ENCODE results near the gene HCFC1.

The HCFC1 gene

GRCh38 chrX:153973127-153974002 lies 1.7 kb upstream of the HCFC1 start:
- DNase-seq: no peak

DNA sequence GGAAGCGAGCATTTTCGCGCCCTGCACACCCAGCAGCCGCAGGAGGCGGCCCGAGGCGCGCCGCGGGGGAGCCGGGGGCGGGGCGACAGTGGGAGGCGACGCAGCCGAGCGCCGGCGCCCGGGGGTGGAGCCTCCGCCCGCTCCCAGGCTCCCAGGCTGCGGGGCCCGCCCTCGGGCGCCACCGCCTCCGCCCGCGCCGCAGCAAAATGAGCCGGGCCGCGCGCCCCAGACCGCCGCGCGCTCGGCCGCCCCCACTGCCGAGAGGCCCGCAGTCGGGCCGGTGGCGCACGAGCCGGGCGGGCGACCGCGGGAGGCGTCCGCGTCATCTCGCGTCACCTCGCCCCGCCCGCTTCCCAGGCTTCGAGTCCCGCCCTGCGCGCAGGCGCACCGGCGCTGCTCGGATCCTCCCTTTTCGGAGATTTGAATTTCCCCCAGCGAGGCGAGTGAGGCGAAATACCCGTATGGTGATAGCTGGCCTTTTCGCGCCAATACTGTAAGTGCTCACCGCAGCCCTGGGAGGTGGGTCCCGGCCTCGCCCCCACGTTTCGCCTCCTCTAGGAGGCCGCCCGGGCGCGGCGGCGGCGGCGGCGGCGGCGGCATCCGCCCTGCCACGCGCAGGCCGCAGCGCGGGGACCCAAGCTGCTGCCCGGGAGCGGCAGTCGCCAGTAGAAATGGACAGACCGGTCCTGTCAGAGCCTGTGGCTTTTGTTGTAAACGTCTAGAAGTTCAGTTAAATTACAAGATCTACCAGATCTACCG lies 929 bp upstream of the HCFC1 start, which contains the start of gene TMEM187:
TMEM187 (plus strand) TSS at position 387 of the 759 bp plus-strand sequence. CDS start 9,309 bp downstream, outside the sequence.
- DNase-seq: peak; percentile 77 to 80

DNA sequence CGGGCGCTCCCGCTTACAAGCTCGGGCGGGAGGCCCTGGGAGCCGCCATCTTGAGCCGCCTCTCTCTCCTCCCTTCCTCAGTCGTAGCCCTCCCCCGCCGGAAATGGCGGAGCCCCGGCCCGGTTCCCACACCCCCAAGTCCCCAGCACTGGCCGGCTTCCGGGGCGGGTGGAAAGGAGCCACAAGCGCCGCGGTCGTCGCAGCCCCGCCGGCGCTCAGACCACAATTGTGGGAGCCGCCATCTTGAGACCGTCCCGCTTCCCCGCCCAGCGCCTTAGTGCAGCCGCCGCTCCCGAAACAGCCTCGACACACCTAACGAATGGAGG lies 531 bp downstream of the HCFC1 start:
- peak; percentile 79 to 83 for DNase-seq

DNA sequence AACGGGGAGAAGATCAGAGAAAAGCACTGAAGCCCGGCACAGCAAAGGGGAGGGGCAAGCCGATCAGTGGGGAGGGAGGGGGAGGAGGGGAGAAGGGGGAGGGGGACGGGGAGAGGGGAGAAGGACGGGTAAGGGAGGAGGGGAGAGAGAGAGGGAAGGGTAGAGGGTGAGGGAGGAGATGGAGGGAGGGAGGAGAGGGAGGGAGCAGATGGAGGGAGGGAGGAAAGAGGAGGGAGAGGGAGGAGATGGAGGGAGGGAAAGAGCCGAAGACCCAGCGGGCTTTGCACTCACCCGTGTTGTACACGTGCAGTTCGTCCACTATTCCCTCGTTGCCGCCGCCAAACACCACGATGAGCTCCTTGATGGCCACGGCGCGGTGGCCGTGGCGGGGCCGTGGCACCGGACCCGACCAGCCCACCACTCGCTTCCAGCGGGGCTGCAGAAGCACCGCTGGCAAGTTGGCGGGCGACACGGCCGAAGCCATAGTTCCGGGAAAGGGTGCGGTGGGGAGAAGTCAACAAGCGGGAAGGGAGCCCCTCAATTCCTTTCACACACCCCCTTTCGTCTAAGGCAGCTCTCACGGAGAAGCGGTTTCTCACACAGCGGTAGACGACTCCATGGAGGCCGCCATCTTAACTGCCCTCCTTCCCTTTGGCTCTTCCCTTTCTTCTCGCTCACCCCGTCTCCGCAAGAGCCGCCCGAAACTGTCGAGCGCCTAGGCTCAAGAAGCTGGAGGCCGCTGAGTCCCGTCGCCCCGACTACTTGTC lies 1.1 kb downstream of the HCFC1 start:
- peak in 1 of 2 experiments; percentile 20 for DNase-seq

DNA sequence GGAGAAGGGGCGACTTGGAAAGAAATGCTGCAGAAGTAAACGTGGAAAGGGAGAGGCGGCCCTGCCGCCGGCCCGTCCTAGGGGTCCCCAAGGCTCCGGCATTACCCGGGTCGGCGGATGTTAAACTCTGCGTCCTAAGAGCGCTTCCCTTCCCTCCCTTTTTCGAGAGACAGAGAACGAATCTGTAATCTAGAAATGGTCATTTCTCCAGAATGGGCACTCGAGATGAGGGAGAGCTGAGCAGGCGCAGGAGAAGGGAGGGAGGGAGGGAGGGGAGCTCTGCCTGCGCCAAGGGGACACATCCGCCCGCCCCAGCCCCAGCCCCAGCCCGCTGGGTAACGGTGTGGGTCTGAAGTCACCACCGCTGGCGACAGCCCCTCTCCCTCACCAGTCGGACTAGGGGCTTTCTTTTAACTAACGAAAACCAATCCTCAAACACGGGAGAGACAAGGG lies 1.7 kb downstream of the HCFC1 start:
- no peak for DNase-seq

DNA sequence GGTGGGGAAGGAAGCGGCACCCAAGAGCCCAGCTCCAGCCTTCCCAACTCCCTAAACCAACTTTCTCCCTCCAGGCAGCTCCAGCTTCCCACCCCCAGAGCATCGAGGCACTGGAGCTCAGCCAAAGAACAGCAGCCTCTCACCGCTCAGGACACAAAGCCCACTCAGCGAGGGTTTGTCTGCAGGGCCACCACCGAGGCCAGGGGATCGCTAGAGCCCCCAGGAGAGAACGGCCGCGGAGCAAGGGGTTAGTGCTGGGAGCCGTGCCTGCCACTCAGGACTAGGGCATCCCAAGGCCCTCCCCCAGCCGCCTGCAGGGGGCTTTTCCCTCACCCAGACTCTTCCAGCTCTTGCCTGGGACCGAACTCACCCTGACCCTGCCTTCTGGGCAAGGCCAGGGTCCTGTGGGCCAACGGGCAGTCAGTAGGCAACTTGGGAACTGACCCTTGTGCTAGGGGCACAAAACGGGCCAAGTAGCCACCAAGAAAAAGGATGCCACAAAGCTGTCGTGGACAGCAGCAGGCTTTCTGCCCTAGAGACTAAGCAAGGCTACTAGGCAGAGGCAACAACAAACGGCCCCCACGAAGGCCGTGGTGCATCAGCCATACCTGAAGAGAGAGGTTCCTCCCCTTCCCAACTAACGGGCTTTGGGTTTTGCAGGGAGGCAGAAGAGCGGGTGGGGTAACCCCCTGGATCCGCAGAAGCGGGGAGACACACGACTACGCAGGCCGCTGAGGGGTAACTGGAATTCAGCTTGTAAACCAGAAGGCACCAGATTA lies 2.3 kb downstream of the HCFC1 start:
- DNase-seq: no peak

- DNase-seq: peak; percentile 30 to 36
Observed at GRCh38 chrX:153968754-153969124, 2.9 kb downstream of the HCFC1 start.

DNA sequence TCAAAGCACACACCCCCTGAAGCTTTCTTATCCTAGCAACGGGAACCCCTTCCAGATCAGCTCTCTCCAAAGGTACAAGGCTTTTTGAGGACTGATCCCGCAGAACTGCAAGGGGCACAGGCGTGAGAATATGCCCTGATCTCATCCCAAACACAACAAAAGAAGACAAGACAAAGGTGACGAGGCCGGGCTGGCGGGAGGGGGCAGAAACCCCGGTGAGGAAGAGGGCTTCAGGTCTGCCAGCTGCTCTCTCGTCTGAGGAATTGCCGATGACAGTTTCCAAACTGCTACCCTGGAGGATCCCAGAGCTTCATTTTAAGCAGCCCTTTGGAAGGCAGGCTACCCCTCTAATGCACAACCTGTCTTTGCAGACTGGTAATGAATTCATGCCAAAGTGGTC lies 3.4 kb downstream of the HCFC1 start:
- no peak for DNase-seq

- DNase-seq: peak in 1 of 2 experiments; percentile 22
Observed at GRCh38 chrX:153967536-153968224, 3.9 kb downstream of the HCFC1 start.

DNA sequence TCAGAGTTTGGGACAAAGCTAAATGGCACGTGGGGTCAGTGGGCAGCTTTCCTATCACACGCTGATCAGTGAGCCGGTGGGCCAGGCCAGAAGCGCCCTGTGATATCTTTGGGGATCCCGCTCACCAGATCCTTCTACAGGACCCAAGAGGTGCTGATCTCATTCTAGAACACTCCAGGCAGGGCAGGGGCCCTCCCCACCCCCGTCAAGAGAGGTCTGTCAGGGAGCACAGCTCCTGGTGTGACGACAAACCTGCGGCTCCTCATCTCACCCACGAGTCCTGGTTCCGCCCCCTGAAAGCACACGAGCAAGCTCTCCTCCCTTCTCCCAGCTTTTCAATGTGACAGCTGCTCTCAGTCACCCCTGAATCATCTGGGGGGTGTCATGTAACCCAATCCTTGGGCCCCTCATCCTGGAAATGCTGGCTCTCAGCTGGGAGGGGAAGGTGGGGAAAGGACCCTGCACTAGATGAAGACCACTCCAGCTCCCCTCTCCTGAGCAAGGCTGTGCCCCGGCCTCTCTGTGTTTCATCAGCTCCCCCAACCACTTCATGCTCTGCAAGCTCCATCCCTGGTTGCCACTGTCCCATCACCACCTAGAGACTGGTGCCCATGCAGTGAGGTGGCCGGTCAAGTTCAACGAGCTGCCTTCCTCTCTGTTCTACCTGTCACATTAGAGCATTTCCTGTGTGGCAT lies 4.6 kb downstream of the HCFC1 start:
- peak; percentile 45 to 47 for DNase-seq

DNA sequence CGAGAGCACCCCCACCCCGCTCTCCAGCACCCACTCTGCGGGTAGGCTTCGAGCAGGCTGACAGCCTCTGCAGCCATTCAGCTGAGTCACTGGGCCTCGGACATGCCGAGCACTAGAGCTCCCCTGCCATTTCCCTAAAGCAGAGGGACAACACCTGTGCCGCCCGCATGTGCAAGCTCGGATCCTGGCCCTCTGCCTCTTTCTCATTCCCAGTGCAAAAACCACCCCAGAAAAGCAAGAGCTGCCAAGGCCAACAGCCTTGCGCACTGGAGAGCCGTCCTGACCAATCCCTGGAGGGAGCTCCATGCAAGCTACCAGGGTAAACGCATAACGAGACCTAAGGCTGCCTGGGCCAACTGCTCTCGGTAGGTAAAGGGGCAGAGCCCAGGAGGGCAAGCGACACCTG lies 5.3 kb downstream of the HCFC1 start:
- no peak for DNase-seq

- no peak for DNase-seq
Observed at GRCh38 chrX:153965406-153965805, 6.2 kb downstream of the HCFC1 start.

GRCh38 chrX:153964105-153964504 lies 7.5 kb downstream of the HCFC1 start:
- no peak for DNase-seq

DNA sequence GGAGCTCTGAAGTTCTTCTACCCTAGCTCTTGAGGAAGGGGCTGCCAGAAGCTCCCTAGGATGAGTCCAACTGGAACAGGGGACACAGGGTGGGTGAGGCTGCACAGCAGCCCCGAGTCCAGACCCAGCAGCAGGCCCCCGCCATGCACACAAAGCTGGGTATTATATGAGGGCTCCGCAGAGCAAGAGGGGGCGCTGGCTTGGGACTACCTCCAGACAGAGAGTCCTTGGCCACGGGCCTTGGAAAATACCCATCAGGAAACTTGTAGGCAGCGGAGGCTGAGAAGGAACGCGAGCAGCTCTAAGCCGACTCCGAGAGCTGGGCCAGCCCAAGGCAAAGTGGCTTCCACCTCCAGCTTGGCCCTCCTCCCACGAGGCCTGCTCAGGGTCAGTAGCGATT lies 8.1 kb downstream of the HCFC1 start:
- DNase-seq: no peak

DNA sequence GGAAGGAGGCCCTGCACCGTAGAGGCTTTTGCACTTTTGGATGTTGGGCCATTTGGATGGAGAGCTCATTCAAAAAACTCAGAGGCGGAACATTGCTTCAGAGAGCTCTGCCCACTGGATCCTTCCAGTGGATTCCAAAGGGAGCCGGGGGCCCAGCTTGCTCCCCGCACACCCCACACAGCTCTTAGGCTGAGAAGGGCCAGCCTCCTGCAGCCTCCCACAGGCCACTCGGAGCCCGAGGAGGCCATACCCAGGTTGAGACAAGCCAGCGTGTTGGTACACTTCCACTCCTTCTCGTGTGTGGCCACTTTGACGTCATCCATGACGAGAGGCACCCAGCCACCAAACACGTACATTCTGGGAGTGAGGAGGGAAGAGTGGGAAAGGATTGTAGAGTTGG lies 10.3 kb downstream of the HCFC1 start:
- DNase-seq: no peak

GRCh38 chrX:153960786-153961185 lies 10.8 kb downstream of the HCFC1 start:
- no peak for DNase-seq

DNA sequence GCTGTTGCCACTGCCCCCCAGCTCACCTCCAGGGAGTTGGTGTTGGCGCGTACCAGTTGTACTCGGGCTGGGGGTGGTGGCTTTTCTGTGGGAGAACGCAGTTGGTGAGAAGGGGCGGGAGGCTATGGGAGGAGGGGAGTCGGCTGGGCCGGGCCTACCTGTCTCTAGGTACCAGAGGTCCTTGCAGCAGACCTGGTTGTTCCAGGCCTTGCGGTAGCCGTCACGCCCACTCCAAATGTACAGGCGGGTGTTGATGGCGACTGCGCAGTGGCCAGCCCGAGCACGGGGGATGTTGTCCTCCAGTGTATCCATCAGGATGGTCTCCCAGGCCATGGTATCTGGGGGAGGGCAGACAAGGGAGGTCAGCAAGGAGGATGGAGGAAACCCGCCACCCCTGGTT lies 11.5 kb downstream of the HCFC1 start:
- no peak for DNase-seq

GRCh38 chrX:153959649-153960048 lies 12.0 kb downstream of the HCFC1 start:
- no peak for DNase-seq

- no peak for DNase-seq
Observed at GRCh38 chrX:153958605-153959004, 13.0 kb downstream of the HCFC1 start.

DNA sequence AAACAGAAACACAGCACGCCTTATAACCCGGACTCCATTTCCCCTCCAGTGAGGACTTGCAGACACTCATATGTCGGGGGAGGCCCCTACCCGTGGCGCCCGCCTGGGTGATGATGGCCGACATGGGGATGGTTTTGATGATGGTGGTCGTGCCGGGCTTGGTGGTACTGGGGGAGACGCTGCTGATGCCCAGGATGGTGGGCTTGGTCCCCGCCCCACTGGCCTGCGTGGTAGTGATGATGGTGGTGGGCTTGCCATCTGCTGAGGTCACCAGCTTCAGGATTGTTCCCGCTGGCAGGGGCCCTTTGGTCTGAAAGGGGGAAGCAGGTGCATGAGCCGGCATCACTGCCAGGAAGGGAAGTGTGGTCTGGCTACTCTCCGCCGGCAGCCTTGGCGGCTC lies 14.4 kb downstream of the HCFC1 start:
- DNase-seq: no peak
